Caki2 (cell line): ENCODE measurements around the gene CYP19A1. TPM values are rescaled to one million over a fixed set of nuclear protein-coding genes. Genes with fewer than 3 reads are reported as not detected.

Experiments
- total RNA-seq: library from RNA; depleted of rRNA; stranded (reverse); fragments of >200 nt; shearing (Covaris generic); gene quantifications from 2 replicates; pipeline ENCODE4 v1.2.3, GENCODE V29; 2014; ENCODE audit warnings: low replicate concordance; rRNA removed

The CYP19A1 gene
- total RNA-seq, 1 experiment from 2014 or later: not detected

Other genes with a start within 250 kb of the CYP19A1 start
- gene TNFAIP8L3, start 243.7 kb downstream of the CYP19A1 start, total RNA-seq: 0.14 TPM in 1 of 2 replicates, not detected in the other
- gene GLDN, start 3.1 kb upstream of the CYP19A1 start, total RNA-seq: not detected in 2 replicates